Vagina (tissue), 2 donors: ENCODE data around the gene SMARCAD1.

Source experiments
- CTCF ChIP-seq, 3 experiments: fragments of 450-650 bp in 2 of 3; fragments of 200-600 bp in 1 of 3; sonication (generic) in 1 of 3; IDR thresholded peaks; one replicate each; pipeline ENCODE4 v1.5.1; 2017 to 2019; ENCODE audit warnings: antibody characterized with exemption in 3 of 3, mild to moderate bottlenecking in 2 of 3, moderate library complexity in 2 of 3
- POLR2A ChIP-seq, 2 donors: fragments of 450-650 bp; IDR thresholded peaks; one replicate each; pipeline ENCODE4 v1.6.1; 2017; ENCODE audit warnings: antibody characterized with exemption in 2 of 2, mild to moderate bottlenecking in 2 of 2, moderate library complexity in 2 of 2
- POLR2AphosphoS5 ChIP-seq, 2 donors: sonication (generic); formaldehyde crosslinking; IDR thresholded peaks; one replicate each; pipeline ENCODE4 v1.9.0; 2017; ENCODE audit warnings: antibody characterized with exemption in 2 of 2, mild to moderate bottlenecking in 2 of 2, low read depth in 1 of 2; ENCODE audit not compliant: insufficient read depth in 1 of 2

DNA sequence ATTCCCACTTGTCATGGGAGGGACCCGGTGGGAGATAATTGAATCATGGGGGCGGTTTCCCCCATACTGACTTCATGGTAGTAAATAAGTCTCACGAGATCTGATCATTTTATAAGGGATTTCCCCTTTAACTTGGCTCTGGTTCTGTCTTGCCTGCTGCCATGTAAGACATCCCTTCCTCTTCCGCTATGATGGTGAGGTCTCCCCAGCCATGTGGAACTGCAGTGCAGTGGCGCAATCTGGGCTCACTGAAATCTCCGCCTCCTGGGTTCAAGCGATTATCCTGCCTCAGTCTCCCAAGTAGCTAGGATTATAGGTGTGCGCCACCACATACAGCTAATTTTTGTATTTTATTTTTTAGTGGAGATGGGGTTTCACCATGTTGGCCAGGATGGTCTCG lies 132.1 kb downstream of the SMARCAD1 start:
- no peak for TF ChIP-seq CTCF (IDR thresholded peaks at IDR 0.05)
- no peak for TF ChIP-seq POLR2A (IDR thresholded peaks at IDR 0.05)
- TF ChIP-seq POLR2AphosphoS5 (IDR thresholded peaks at IDR 0.05; ENCODE audit: insufficient read depth in 1 of 2, low read depth in 1 of 2): no peak
